Right lobe of liver (tissue), 6 donors: ENCODE measurements around the gene OR52N2. TPM values are rescaled to one million over a fixed set of nuclear protein-coding genes. Genes with fewer than 3 reads are reported as not detected.

Experiments used
- ATAC-seq, 4 donors: fragments of 200-7000 bp; cut with Tn5 transposase; one replicate each; pipeline ENCODE4 v1.9.1; 2020; ENCODE audit warnings: mild to moderate bottlenecking in 4 of 4, moderate library complexity in 4 of 4
- DNase-seq, 3 donors: peaks; one replicate each; pipeline ENCODE4 v3.0.0-alpha.2; 2020
- H3K27ac ChIP-seq, 3 donors: fragments of 200-600 bp; one replicate each; pipeline ENCODE4 v1.8.0; 2022
- H3K27me3 ChIP-seq, 2 donors: fragments of 200-600 bp; one replicate each; pipeline ENCODE4 v1.8.0; 2022
- H3K36me3 ChIP-seq, 4 donors: fragments of 200-600 bp; sonication (generic) in 1 of 4; one replicate each; pipeline versions ENCODE4 v1.5.1 to v1.8.0; 2017 to 2022; ENCODE audit warnings: control low read depth in 1 of 4
- H3K4me1 ChIP-seq, 4 donors: fragments of 200-600 bp; sonication (generic) in 1 of 4; one replicate each; pipeline versions ENCODE4 v1.5.1 to v1.8.0; 2017 to 2022; ENCODE audit warnings: control low read depth in 1 of 4
- H3K4me3 ChIP-seq, 3 donors: fragments of 200-600 bp; one replicate each; pipeline ENCODE4 v1.8.0; 2022
- H3K9me3 ChIP-seq, 4 donors: fragments of 200-600 bp; sonication (generic) in 1 of 4; one replicate each; pipeline versions ENCODE4 v1.5.1 to v1.8.0; 2017 to 2022; ENCODE audit warnings: control low read depth in 1 of 4
- CTCF ChIP-seq, 4 donors: fragments of 200-600 bp in 3 of 4; fragments of 450-650 bp in 1 of 4; IDR thresholded peaks; one replicate each; pipeline versions ENCODE4 v1.5.1 to v1.8.0; 2016 to 2022; ENCODE audit warnings: antibody characterized with exemption in 4 of 4, mild to moderate bottlenecking in 2 of 4
- POLR2A ChIP-seq: fragments of 450-650 bp; IDR thresholded peaks from one replicate; pipeline ENCODE4 v1.6.1; 2017; ENCODE audit warnings: antibody characterized with exemption, mild to moderate bottlenecking
- WGBS: methylation state at CpG from one replicate; pipeline ENCODE4 v1.1.6; 2018; ENCODE audit warnings: low coverage, low lambda C conversion rate; ENCODE audit not compliant: insufficient coverage; ENCODE audit errors: missing lambda C conversion rate; 5-methylcytosine and 5-hydroxymethylcytosine counted together
- intact Hi-C, 2 donors: fragments of 100-400 bp; cut with DNase I; formaldehyde crosslinking; loops; one replicate each; pipeline versions ENCODE4 v1.11.2 to v1.14.1; 2022
- long read RNA-seq: library from polyadenylated mRNA; unstranded; transcript quantifications from one replicate; pipeline ENCODE4 v2.0.0, GENCODE V29; 2019
- total RNA-seq, 6 experiments: library from RNA; depleted of rRNA in 2 of 6; stranded (reverse); fragments of >200 nt in 2 of 6; fragmentation: NEBNext Ultra II Directional in 3 of 6; extraction: Animal tissue kit (Norgen Biotek cat#: 25700) in 3 of 6; gene quantifications; one replicate each; pipeline versions ENCODE4 v1.1.0 to v1.2.4, GENCODE V29; 2016 to 2023
- donor health status: DM: no; HTN: yes; CAD: no.
- donor health status: DM: no; HTN: no; CAD: no.
- donor health status: DM: no; HTN: no; CAD: no.
- donor health status: DM: no; HTN: yes; CAD: no.
- donor health status: DM: no; HTN: yes; CAD: no.

The OR52N2 gene
- total RNA-seq, result not detected
- long read RNA-seq, result 0 reads

DNA sequence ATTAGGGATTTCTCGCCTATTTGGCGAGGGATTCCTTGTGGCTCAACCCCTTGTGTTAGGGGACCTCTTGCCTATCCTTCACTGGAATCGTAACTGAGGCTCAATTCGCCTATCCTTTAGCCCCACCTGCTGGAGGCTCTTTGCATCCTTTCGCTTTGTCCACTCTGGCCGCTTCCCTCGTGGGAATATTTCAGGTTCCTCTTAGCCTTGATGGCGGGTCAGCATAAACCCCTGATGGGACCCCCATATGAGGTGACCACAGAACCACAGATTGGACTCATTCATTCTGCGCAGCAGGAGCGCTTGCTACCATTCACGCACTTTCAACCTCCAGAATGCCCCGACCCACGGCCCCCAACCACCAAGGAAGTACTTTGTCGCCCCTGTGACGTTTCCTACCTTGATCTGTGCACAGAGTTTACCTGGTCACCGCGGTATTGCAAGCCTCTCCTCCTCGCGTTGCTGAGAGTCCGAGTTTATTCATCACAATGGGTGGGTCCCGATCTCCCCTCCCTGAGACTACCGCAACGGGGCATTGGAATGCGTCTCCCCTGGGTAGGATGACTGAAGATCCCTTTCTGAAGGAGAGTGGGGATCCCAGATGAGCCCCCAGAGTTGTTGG lies at the start of gene OR52N2:
Gene OR52N2 (plus strand): TSS at position 425 of the 622 bp plus-strand sequence. CDS start 11,412 bp downstream, outside the sequence.
- Histone ChIP-seq H3K27me3 (peaks cover 0 to 5% of the 10 kb centered on the region in 2 donors), H3K27ac (no peak within 1 kb of the TSS), H3K36me3 (no peaks in the 10 kb centered on the region), H3K4me1 (peaks cover 0 to 4% (median 0%) of the 10 kb centered on the region in 4 donors), H3K9me3 (no peaks in the 10 kb centered on the region), H3K4me3 (peak within 1 kb of the TSS; percentile 25 to 45 (median 29))
- intact Hi-C loops, result no loop called here
- TF ChIP-seq POLR2A (no peak), CTCF (IDR thresholded peaks at IDR 0.05) (peak; percentile 76 to 86 (median 81))
- DNase-seq (peak in 2 of 3 donors; percentile 58 to 78), ATAC-seq (peak; percentile 98 to 100 (median 99))
- WGBS, result 3% methylated on average over 20 of the region's 24 CpGs

GRCh38 chr11:5767056-5767455 lies 41.7 kb upstream of the OR52N2 start:
- Histone ChIP-seq H3K36me3 (no peaks in the 10 kb centered on the region), H3K4me3 (no peak overlapping the region), H3K27me3 (no peaks in the 10 kb centered on the region), H3K9me3 (no peaks in the 10 kb centered on the region), H3K4me1 (no peaks in the 10 kb centered on the region), H3K27ac (no peak overlapping the region)
- 60% methylated on average over 1 of the region's 1 CpG for WGBS
- intact Hi-C loops, result no loop called here
- ATAC-seq (no peak), DNase-seq (no peak)
- TF ChIP-seq CTCF (IDR thresholded peaks at IDR 0.05), result no peak
- TF ChIP-seq POLR2A, result no peak

DNA sequence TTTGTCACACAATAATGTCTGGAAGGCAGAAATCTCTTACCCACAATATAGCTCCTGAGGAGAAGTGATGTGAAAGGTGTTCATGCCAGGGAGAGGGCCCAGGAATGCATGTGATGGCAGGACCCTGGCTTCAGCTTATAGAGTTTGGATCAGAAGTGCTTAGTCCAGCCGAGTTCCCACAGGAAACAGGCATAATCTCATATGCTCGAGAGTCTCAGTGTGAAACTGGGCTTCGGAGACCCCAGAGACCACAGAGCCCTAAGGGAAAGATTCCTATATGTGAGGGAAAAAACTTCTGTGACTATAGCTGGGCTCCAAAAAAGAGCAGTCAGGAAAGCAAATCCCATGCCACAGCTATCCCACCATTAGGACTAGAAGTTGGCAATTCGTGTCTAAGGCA lies 25.5 kb upstream of the OR52N2 start, which contains the start of gene OR52N5:
Gene OR52N5 (minus strand): TSS at position 101 of the 400 bp plus-strand sequence. CDS start 4,721 bp downstream, outside the sequence.
- DNase-seq (no peak), ATAC-seq (no peak)
- Histone ChIP-seq H3K27ac (no peak within 1 kb of the TSS), H3K36me3 (no peaks in the 10 kb centered on the region), H3K27me3 (no peaks in the 10 kb centered on the region), H3K4me1 (no peaks in the 10 kb centered on the region), H3K4me3 (no peak within 1 kb of the TSS), H3K9me3 (no peaks in the 10 kb centered on the region)
- intact Hi-C loops, result no loop called here
- TF ChIP-seq CTCF (IDR thresholded peaks at IDR 0.05) (no peak), POLR2A (no peak)
- WGBS, result 27% methylated on average over 2 of the region's 4 CpGs

DNA sequence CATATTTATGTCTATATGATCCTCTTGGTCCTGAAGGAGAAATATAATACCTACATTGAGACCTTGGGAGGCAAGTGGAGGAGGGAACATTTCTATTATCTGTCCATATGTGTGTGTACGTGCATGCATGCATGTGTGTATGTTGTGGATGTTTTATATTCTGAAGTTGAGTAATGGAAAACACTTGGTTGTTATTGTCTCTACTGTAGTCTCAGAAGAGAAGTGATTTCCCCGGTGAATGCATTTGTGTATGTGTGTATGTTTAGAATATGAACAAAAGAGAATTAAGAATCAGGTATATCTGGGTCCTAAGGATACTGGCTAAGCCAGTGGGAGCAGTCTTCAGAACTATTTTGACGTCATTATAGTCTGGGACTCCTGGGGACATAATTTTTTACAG lies 17.6 kb upstream of the OR52N2 start, which contains the start of gene OR52N1:
Gene OR52N1 (minus strand): TSS at position 101 of the 400 bp plus-strand sequence. CDS start 2,449 bp downstream, outside the sequence.
- Histone ChIP-seq H3K4me1 (no peaks in the 10 kb centered on the region), H3K27me3 (no peaks in the 10 kb centered on the region), H3K9me3 (no peaks in the 10 kb centered on the region), H3K4me3 (no peak within 1 kb of the TSS), H3K27ac (no peak within 1 kb of the TSS), H3K36me3 (no peaks in the 10 kb centered on the region)
- 56% methylated on average over 3 of the region's 3 CpGs for WGBS
- DNase-seq (no peak), ATAC-seq (no peak)
- TF ChIP-seq POLR2A (no peak), CTCF (IDR thresholded peaks at IDR 0.05) (no peak)
- intact Hi-C loops, result no loop called here
